LNCAP (cell line): ENCODE data around the gene KCNH3.

Source experiments
- TF ChIP-seq, protein P1 (sequence below): fragments of 450-650 bp; IDR thresholded peaks from 2 replicates; pipeline ENCODE4 v1.5.1; 2017; ENCODE audit warnings: mild to moderate bottlenecking

KCNH3 gene

DNA sequence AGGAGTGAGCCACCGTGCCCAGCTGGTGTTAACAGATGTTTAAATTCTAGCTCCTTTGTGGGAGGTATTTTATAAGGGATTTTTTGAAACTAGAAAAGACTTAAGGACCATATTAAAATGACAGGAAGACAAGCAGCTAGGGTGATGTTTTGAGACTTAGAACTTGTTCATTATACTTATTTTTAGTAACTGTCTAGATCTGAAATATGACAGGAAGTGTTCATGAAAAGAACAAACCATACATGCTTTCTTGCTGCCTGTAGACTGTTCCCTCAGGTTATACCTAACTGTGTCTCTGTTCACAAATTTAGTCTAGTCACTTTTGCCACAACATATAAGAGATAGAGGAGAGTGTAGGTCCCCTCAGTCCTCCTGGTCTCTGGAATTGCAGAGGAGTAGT is 36.9 kb upstream of the KCNH3 start:
- TF ChIP-seq, protein P1, sequence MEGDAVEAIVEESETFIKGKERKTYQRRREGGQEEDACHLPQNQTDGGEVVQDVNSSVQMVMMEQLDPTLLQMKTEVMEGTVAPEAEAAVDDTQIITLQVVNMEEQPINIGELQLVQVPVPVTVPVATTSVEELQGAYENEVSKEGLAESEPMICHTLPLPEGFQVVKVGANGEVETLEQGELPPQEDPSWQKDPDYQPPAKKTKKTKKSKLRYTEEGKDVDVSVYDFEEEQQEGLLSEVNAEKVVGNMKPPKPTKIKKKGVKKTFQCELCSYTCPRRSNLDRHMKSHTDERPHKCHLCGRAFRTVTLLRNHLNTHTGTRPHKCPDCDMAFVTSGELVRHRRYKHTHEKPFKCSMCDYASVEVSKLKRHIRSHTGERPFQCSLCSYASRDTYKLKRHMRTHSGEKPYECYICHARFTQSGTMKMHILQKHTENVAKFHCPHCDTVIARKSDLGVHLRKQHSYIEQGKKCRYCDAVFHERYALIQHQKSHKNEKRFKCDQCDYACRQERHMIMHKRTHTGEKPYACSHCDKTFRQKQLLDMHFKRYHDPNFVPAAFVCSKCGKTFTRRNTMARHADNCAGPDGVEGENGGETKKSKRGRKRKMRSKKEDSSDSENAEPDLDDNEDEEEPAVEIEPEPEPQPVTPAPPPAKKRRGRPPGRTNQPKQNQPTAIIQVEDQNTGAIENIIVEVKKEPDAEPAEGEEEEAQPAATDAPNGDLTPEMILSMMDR = no peak

DNA sequence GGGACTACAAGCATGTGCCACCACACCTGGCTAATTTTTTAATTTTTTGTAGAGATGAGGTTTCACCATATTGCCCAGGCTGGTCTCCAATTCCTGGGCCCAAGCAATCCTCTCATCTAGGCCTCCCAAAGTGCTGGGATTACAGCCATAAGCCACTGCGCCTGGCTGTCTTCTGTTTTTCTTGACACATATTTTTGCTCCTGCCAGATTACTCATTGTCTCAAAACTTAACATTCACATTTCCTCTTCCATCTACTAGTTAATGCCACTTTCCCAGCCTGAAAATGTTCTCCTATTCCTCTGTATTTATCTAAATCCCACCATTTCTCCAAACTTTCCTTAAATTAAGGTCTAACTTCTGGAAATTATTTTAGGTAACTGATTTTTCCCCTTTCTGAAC is 36.2 kb upstream of the KCNH3 start:
- TF ChIP-seq, protein P1 = no peak

DNA sequence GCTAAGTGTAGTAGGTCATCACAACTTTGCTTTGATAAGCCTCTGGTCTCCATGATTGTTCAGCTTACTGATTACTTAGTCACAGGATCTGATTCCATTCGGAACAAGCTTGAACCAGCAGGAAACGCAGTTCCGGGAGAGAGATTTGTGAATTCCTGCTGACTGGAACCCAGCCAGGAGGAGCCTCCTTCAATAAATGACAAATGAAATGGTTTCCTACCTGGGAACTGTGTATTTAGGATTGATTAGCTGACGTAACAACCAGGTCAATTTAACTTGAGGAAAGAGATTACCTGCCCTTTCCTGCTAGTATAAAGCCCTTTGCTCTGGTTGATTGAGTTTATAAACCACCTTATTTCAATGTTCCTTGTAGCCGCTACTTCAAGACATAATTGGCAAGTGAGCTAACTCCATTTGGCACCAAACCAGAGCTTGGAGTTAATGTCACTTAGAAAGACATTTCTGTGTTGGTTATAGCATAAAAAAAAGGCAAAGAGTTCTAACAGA is 35.1 kb upstream of the KCNH3 start:
- TF ChIP-seq, protein P1 = no peak

DNA sequence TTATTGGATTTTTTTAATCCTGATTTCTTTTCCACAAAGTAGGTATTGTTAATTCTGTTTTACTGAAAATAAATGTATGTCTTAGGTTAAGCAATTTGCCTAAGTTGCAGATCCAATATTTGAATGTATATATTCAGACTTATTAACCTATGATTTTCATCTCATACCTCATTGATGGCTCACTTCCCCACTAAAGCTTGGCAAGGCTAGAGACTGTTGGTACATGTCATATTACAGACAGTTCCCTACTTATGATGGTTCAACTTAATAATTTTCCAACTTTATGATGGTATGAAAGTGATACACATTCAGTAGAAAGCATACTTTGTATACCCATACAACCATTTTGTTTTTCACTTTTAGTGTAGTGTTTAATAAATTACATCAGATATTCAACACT is 33.2 kb upstream of the KCNH3 start:
- TF ChIP-seq, protein P1 = no peak

DNA sequence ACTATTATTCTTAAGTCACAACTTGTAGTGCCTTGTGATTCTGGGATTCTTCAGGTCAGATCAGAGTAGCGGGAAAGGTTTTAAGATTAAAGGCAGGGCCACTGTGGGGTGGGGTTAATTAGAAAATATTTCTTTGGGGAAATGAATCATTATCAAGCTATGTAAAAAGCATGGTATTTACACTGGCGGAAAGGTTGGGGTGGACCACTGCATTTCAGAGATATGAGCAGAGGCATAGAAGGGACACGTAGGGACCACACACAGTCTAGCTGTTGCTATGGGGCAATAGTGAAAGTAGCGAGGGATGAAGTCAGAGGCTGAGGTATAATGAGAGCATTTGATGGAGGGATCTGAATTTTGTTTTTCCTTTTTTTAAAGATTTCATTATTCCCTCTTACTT is 31.7 kb upstream of the KCNH3 start:
- TF ChIP-seq, protein P1 = no peak

DNA sequence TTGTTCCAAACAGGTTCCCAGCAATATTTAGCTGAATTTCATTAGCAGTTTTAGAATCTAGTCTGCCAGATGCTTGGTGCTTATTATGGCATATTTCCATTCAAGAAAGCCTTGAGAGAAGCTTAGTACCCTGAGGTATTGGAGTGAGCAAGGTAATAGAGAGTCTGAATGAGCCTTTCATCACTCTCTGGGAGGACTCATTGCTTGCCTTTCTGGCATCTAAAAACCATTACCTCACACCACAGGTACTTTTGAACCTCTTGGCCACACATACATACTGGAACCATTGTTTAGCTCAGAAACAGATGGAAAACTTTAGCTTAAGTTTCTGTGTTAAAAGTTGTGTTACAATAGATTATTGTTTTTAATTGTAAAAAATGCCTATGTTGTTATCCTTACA is 27.4 kb upstream of the KCNH3 start:
- TF ChIP-seq, protein P1 = no peak

DNA sequence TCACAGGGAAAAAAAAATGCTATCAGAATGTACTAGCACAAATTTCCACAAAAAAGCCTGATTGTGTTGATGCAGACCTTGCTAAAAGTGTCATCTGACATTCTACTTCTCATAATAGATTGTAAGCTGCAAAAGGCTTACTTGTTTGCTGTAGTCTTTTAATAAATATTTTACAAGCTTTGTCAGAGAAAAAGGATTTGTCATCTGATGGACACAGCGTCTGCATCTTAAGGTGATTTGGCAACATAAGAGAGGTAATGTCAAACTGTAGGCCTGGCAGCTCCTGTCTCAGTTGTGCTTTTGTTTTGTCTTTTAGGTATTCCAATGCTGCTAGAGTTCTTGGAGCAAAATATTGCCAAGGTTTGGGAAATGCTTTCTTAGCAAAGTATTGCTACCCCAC is 26.3 kb upstream of the KCNH3 start:
- TF ChIP-seq, protein P1 = no peak

DNA sequence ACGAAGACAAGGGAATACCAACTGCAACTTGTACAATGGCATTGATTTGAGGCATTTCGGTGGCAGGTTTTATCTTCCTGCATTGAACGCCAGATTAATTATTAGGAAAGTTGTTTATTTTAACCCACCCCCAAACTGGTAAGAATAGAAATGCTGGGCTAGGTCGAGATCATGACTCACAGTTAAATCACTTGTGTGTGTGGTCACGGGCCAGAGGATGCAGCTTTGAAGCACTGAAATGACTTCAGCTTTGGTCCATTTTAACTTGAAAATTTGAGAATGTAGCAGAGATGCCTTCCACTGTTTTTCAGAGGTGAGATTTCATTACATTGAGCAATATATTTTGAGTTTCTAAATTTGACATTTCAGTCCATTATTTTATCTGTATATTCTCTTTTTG is 23.6 kb upstream of the KCNH3 start:
- TF ChIP-seq, protein P1 = no peak
